D721Med (cell line): ENCODE data around the gene CS.
"Not testable (repeated sequence)": the region's sequence is repeated elsewhere in the genome, so short reads cannot be mapped to it uniquely, and the experiment has no call there.

Experiments
- DNase-seq: peaks from one replicate; pipeline ENCODE4 v3.0.0; 2011; ENCODE audit warnings: low spot score; ENCODE audit not compliant: insufficient read length
- FAIRE-seq: peaks from 2 replicates; lab custom pipeline; 2011; peaks lifted over from hg19 to GRCh38; lab: Jason Lieb, UNC
- TF ChIP-seq, protein P1 (sequence below): IDR thresholded peaks from 2 replicates; pipeline ENCODE4 v1.5.1; 2012; ENCODE audit warnings: mild to moderate bottlenecking, control low read depth; ENCODE audit not compliant: insufficient read depth; ENCODE audit errors: missing control alignments

The CS gene

DNA sequence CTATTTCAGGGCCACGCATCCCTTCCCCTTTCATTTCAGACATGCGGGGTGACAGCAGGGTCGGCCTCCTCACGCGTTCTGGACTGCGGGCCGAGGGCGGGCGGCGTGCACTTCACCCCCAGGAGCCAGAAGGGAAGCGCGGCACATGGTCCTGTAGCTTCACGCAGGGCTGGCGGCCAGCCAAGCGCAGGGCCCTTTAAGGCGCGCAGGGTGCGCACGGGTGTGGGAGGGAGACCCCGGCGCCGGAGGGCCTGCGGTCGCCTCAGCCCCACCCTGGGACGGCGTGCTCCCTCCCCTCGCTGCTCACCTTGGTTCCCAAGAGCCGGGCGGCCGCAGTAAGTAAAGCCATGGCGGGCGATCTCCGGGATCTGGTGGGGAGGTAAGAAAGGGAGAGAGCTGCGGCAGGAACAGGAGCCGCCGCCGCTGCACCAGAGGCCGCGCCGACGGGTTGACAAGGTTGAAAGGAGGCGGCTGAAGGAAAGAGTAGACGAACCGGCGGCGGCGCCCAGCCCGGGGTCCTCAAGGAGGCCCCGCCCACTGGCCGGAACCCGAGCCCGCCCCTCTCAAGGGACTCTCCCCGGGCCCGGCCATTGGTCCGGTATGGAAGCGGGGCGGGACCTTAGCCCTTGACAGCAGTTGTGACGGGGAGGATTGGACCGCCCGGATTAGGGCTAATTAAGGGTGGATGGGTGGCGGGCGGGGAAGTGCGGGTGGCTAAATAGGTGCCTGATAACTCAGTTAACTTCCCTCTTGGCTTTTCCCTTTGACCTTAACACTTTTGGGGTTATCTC, at the start of gene CS:
CS (minus strand) TSS at position 478 of the 791 bp plus-strand sequence; CDS start at position 349, 129 bp downstream.
- DNase-seq (peak; percentile 64), FAIRE-seq (no peak)
- TF ChIP-seq, protein P1, sequence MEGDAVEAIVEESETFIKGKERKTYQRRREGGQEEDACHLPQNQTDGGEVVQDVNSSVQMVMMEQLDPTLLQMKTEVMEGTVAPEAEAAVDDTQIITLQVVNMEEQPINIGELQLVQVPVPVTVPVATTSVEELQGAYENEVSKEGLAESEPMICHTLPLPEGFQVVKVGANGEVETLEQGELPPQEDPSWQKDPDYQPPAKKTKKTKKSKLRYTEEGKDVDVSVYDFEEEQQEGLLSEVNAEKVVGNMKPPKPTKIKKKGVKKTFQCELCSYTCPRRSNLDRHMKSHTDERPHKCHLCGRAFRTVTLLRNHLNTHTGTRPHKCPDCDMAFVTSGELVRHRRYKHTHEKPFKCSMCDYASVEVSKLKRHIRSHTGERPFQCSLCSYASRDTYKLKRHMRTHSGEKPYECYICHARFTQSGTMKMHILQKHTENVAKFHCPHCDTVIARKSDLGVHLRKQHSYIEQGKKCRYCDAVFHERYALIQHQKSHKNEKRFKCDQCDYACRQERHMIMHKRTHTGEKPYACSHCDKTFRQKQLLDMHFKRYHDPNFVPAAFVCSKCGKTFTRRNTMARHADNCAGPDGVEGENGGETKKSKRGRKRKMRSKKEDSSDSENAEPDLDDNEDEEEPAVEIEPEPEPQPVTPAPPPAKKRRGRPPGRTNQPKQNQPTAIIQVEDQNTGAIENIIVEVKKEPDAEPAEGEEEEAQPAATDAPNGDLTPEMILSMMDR, result no peak

DNA sequence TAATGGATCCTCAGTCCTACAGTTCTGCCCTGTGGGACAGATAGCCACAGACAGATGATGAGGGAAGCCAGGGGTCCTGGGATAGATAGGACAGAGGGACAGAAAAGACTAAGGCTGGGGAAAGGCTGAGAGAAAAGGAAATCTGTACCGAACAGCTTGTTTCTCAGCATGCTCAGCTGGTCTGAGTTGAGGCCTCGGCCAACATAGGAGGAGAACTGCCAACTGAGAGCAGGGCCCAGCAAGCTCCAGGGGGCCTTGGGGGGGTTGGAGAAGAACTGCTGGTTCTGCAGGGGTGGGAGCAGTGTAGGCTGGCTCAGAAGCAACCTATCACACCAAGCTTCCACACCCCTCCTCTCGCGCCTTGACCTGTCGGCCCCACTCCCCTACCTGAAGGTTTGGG, 48.6 kb upstream of the CS start:
- FAIRE-seq (no peak), DNase-seq (no peak)
- TF ChIP-seq, protein P1, result no peak

DNA sequence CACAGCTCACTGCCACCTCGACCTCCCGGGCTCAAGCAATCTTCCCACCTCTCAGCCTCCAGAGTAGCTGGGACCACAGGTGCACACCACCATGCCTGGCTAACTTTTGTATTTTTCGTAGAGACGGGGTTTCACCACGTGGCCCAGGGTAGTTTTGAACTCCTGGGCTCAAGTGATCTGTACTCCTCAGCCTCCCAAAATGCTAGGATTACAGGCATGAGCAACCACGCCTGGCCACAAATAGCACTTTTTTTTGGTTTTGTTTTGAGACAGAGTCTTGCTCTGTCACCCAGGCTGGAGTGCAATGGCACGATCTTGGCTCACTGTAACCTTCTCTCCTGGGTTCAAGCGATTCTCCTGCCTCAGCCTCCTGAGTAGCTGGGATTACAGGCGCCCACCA, 47.1 kb upstream of the CS start:
- FAIRE-seq, DNase-seq: not testable (repeated sequence)

DNA sequence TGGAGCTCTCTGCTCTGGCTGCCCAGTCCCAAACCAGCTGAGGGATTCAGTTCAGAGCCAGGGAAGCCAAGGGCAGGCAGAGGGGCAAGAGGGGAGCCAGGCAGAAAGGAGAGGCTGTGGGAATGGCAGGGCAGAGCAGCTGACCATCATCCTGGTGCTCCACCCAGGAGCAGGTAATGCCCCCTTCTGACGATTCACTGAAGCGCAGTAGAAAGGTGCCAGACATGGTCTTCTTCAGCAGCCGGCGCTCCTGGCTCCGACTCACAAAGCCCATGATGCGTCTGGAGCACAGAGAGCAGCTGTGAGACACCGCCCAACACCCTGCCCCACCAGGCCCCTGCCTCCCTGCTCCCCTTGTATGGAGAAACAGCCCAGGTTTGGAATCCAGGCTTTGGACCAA, 46.5 kb upstream of the CS start:
- TF ChIP-seq, protein P1, result no peak
- no peak for DNase-seq
- no peak for FAIRE-seq

DNA sequence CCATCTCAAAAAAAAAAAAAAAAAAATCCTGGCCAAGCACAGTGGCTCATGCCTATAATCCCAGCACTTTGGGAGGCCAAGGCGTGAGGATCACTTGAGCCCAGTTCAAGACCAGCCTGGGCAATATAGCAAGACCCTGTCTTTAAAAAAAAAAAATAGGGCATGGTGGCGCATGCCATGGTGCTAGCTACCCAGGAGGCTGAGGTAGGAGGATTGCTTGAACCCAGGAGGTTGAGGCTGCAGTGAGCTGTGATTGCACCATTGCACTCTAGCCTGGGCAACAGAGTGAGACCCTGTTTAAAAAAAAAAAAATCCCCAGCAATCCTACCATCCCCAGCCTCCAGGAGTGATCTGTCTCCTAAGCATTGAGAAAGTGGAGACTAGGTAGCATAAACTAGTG, 42.2 kb upstream of the CS start:
- FAIRE-seq, DNase-seq: not testable (repeated sequence)

DNA sequence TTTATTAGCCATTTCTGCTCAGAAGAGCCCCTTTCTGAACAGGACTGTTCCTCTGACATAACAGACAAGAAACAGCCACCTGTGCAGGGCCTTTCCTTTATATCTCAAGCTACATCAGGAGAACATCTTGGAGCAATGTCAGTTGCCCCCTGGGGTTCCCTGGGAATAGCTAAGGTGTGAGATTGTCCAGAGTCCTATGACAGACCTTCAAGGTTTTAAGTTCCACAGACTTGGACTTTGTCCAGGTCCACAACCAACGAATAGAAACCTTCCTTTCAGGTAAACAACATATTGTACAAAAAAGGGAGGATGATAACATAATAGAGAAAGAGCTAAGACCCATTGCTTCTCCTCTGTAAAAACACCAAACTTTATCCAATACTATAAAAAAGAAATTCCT, 41.5 kb upstream of the CS start:
- DNase-seq, result no peak
- FAIRE-seq, result no peak
- TF ChIP-seq, protein P1, result no peak

DNA sequence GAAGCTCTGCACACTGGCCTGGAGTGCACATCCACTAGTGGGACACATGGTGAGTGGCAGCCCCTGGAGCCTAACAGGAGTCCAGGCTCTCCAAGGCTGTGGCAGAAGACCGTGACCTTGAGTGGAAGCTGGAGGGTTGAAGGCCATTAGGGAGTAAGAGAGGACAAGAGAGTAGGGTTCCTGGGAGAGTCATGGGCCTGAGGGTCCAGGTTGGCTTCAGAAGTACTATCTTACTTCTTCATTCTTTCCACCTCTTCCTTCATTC, 39.0 kb upstream of the CS start:
- DNase-seq (no peak), FAIRE-seq (no peak)
- TF ChIP-seq, protein P1, result no peak

DNA sequence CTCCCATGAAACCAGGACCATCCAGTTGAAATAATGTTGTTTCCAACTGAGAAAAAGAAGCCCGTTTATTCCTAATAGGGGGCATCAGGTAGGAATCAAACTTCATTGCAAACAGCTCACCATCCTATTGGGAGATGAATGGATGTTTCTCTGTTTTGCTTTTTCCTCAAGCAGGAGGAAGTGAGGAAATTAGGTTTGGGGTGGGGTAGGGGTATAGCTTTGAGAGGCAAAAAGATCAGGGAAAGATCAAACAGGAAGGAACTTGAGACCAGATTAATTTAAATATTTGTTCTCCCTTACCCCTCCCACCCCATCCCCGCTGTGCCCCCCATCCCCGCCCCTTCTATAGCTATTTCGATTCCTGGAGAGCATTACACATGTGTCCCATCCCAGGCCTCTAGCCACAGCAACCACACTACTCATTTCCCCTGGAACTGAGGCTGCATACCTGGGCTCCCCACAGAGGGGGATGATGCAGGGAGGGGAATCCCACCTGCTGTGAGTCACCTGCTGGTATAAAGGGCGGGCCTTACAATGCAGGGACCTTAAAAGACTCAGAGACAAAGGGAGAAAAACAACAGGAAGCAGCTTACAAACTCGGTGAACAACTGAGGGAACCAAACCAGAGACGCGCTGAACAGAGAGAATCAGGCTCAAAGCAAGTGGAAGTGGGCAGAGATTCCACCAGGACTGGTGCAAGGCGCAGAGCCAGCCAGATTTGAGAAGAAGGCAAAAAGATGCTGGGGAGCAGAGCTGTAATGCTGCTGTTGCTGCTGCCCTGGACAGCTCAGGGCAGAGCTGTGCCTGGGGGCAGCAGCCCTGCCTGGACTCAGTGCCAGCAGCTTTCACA, 38.4 kb upstream of the CS start, which contains the start of gene IL23A:
IL23A (plus strand) TSS at position 577 of the 850 bp plus-strand sequence; CDS start at position 738, 161 bp downstream.
- DNase-seq (no peak), FAIRE-seq (no peak)
- TF ChIP-seq, protein P1, result no peak
